SK-N-SH treated with all-trans-retinoic acid at 6 μM for 48 hours (cell line): ENCODE data around the gene HLCS.

Experiments
- ATAC-seq: fragments of 200-7000 bp; cut with Tn5 transposase; 3 replicates; pipeline ENCODE4 v1.9.1; 2020; ENCODE audit warnings: mild to moderate bottlenecking, moderate library complexity
- ARNTL ChIP-seq: fragments of 450-650 bp; formaldehyde crosslinking; IDR thresholded peaks from 2 replicates; pipeline ENCODE4 v1.5.0; 2020; ENCODE audit warnings: low read depth, mild to moderate bottlenecking, moderate library complexity, borderline replicate concordance
- ESRRG ChIP-seq: fragments of 250-450 bp; sonication (Bioruptor Pico); IDR thresholded peaks from 2 replicates; pipeline ENCODE4 v1.6.1; 2021; ENCODE audit warnings: mild to moderate bottlenecking
- GLIS3 ChIP-seq: fragments of 250-450 bp; sonication (Bioruptor Pico); IDR thresholded peaks from 2 replicates; pipeline ENCODE4 v1.5.0; 2020; ENCODE audit warnings: mild to moderate bottlenecking, moderate library complexity
- ISL1 ChIP-seq: fragments of 250-450 bp; sonication (Bioruptor Pico); IDR thresholded peaks from 2 replicates; pipeline ENCODE4 v2.1.2; 2022; ENCODE audit warnings: mild to moderate bottlenecking, moderate library complexity
- OSR1 ChIP-seq: fragments of 250-450 bp; sonication (Bioruptor Pico); IDR thresholded peaks from 2 replicates; pipeline ENCODE4 v1.8.0; 2022; ENCODE audit warnings: moderate library complexity, mild to moderate bottlenecking, inconsistent platforms
- RARB ChIP-seq: fragments of 250-450 bp; sonication (Bioruptor Pico); IDR thresholded peaks from 2 replicates; pipeline ENCODE4 v1.8.0; 2021; ENCODE audit warnings: mild to moderate bottlenecking, moderate library complexity
- TOX ChIP-seq: fragments of 250-450 bp; sonication (Bioruptor Pico); IDR thresholded peaks from 2 replicates; pipeline ENCODE4 v1.8.0; 2021; ENCODE audit warnings: mild to moderate bottlenecking, moderate library complexity, borderline replicate concordance
- ZC3H10 ChIP-seq: fragments of 250-450 bp; sonication (Bioruptor Pico); IDR thresholded peaks from 2 replicates; pipeline ENCODE4 v1.5.1; 2021; ENCODE audit warnings: mild to moderate bottlenecking, moderate library complexity
- ZFP3 ChIP-seq: fragments of 250-450 bp; sonication (Bioruptor Pico); IDR thresholded peaks from 2 replicates; pipeline ENCODE4 v1.5.0; 2020; ENCODE audit warnings: mild to moderate bottlenecking, moderate library complexity
- ZFP30 ChIP-seq: fragments of 450-650 bp; formaldehyde crosslinking; IDR thresholded peaks from 2 replicates; pipeline ENCODE4 v1.5.0; 2022; ENCODE audit warnings: mild to moderate bottlenecking, moderate library complexity
- ZNF565 ChIP-seq: fragments of 450-650 bp; formaldehyde crosslinking; conservative IDR thresholded peaks from 2 replicates; pipeline ENCODE4 v1.5.0; 2020; ENCODE audit warnings: low read depth, mild to moderate bottlenecking, moderate library complexity
- ZNF70 ChIP-seq: fragments of 450-650 bp; formaldehyde crosslinking; IDR thresholded peaks from 2 replicates; pipeline ENCODE4 v1.5.0; 2020; ENCODE audit warnings: mild to moderate bottlenecking, moderate library complexity
- ZNF8 ChIP-seq: fragments of 450-650 bp; formaldehyde crosslinking; IDR thresholded peaks from 2 replicates; pipeline ENCODE4 v1.5.0; 2020; ENCODE audit warnings: mild to moderate bottlenecking, moderate library complexity
- TF ChIP-seq, protein P1 (sequence below): fragments of 250-450 bp; sonication (Bioruptor Pico); IDR thresholded peaks from 2 replicates; pipeline ENCODE4 v1.8.0; 2021; ENCODE audit warnings: low read depth, mild to moderate bottlenecking, moderate library complexity, borderline replicate concordance
- TF ChIP-seq, protein P2 (sequence below): fragments of 250-450 bp; sonication (Bioruptor Pico); IDR thresholded peaks from 2 replicates; pipeline ENCODE4 v1.8.0; 2020; ENCODE audit warnings: mild to moderate bottlenecking, moderate library complexity, borderline replicate concordance
- TF ChIP-seq, protein P3 (sequence below): fragments of 250-450 bp; sonication (Bioruptor Pico); IDR thresholded peaks from 2 replicates; pipeline ENCODE4 v1.5.1; 2020; ENCODE audit warnings: low read depth, mild to moderate bottlenecking, moderate library complexity
- TF ChIP-seq, protein P4 (sequence below): fragments of 250-450 bp; sonication (Bioruptor Pico); IDR thresholded peaks from 2 replicates; pipeline ENCODE4 v1.5.0; 2020; ENCODE audit warnings: mild to moderate bottlenecking, moderate library complexity
- TF ChIP-seq, protein P5 (sequence below): fragments of 250-450 bp; sonication (Bioruptor Pico); IDR thresholded peaks from 2 replicates; pipeline ENCODE4 v1.5.1; 2021; ENCODE audit warnings: mild to moderate bottlenecking, moderate library complexity

HLCS gene

DNA sequence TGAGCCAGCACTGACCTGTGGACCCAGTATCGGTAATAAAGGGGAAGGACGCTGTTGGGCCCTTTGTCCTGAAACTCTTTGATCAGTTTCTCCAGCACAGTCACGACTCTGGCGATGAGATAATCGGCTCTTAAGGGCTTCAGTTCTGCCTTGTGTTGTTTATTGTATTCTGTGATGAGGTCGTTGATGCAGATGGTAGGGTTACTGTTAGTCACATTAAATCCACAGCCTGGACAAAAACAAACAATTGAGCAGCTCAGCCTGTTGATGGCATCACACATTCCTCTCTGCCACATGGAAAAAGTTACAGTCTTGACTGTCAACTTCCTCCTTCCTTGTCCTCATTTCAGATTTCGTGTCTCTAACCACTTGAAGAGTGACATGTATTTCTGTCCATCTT, 209.9 kb downstream of the HLCS start:
- ATAC-seq, result no peak
- no peak for TF ChIP-seq ZNF565 (CRISPR knock-in tag)
- no peak for TF ChIP-seq TOX
- TF ChIP-seq GLIS3, result no peak
- TF ChIP-seq ARNTL, result no peak
- TF ChIP-seq, protein P1, sequence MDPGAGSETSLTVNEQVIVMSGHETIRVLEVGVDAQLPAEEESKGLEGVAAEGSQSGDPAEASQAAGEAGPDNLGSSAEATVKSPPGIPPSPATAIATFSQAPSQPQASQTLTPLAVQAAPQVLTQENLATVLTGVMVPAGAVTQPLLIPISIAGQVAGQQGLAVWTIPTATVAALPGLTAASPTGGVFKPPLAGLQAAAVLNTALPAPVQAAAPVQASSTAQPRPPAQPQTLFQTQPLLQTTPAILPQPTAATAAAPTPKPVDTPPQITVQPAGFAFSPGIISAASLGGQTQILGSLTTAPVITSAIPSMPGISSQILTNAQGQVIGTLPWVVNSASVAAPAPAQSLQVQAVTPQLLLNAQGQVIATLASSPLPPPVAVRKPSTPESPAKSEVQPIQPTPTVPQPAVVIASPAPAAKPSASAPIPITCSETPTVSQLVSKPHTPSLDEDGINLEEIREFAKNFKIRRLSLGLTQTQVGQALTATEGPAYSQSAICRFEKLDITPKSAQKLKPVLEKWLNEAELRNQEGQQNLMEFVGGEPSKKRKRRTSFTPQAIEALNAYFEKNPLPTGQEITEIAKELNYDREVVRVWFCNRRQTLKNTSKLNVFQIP (CRISPR knock-in tag), result no peak
- TF ChIP-seq ZNF70, result no peak
- TF ChIP-seq ZC3H10, result no peak
- no peak for TF ChIP-seq ISL1 (CRISPR knock-in tag)
- TF ChIP-seq ESRRG (CRISPR knock-in tag), result no peak
- TF ChIP-seq, protein P2, sequence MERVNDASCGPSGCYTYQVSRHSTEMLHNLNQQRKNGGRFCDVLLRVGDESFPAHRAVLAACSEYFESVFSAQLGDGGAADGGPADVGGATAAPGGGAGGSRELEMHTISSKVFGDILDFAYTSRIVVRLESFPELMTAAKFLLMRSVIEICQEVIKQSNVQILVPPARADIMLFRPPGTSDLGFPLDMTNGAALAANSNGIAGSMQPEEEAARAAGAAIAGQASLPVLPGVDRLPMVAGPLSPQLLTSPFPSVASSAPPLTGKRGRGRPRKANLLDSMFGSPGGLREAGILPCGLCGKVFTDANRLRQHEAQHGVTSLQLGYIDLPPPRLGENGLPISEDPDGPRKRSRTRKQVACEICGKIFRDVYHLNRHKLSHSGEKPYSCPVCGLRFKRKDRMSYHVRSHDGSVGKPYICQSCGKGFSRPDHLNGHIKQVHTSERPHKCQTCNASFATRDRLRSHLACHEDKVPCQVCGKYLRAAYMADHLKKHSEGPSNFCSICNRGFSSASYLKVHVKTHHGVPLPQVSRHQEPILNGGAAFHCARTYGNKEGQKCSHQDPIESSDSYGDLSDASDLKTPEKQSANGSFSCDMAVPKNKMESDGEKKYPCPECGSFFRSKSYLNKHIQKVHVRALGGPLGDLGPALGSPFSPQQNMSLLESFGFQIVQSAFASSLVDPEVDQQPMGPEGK (CRISPR knock-in tag), result no peak
- TF ChIP-seq, protein P3, sequence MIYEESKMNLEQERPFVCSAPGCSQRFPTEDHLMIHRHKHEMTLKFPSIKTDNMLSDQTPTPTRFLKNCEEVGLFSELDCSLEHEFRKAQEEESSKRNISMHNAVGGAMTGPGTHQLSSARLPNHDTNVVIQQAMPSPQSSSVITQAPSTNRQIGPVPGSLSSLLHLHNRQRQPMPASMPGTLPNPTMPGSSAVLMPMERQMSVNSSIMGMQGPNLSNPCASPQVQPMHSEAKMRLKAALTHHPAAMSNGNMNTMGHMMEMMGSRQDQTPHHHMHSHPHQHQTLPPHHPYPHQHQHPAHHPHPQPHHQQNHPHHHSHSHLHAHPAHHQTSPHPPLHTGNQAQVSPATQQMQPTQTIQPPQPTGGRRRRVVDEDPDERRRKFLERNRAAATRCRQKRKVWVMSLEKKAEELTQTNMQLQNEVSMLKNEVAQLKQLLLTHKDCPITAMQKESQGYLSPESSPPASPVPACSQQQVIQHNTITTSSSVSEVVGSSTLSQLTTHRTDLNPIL (CRISPR knock-in tag), result no peak
- TF ChIP-seq OSR1, result no peak
- TF ChIP-seq RARB, result no peak
- no peak for TF ChIP-seq ZFP3 (CRISPR knock-in tag)
- no peak for TF ChIP-seq ZNF8
- TF ChIP-seq ZFP30 (CRISPR knock-in tag), result no peak

DNA sequence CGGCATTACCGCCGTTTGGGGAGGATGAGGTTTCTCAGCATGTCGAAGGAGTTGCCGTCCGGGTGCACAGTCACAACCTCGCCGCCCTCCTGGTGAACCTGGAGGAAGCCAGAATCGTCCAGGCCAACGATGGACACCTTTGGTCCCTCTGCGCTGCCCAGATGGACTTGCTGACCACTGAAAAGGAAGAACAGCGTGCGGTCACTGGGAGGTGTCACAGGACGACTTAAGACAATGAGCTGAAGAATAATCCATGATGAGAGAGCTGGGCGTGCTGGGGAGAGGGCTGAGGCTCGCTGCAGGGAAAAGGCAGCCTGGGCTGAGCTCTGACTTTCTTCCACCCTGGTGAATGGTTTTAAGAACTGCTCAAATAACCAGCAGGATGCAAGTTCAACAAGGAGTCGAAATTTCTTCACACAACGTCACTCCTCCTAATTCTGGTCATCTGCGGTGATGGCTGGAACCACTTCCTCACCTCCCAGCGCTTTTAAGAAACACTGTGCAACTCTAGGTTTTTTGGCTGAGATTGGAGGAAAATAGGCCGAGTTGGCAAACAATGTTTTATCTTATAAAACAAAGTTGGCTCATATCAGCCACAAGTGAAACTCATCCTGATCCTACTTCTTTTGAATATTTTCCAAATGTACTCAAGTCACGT, 212.1 kb downstream of the HLCS start:
- ATAC-seq, result no peak
- TF ChIP-seq TOX (no peak), ARNTL (no peak), ZFP30 (CRISPR knock-in tag) (no peak), OSR1 (no peak), ZC3H10 (no peak)

DNA sequence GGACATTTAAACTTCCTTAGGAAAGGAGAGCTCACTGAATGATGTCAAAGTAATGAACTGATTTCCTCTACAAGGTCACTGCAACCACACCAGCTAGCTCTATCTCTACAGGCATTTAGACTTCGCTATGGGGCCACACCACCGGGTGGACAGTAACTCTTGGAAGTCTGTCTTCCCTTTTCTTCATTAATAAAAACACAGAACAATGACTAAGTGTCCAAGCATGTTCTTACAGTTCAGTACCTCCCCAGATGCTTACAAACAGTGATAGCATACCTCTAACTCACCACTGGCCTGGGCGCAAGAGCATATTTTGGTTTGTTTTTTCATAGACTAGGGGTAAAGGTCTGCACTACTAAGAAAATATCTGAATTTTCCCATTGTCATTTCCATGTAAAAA, 212.9 kb downstream of the HLCS start:
- no peak for ATAC-seq

More for the DNA sequence above, 212.9 kb downstream of the HLCS start:
- TF ChIP-seq GLIS3 (no peak), ZC3H10 (no peak), ZNF565 (CRISPR knock-in tag) (no peak), ZFP3 (CRISPR knock-in tag) (no peak), RARB (no peak), ZNF8 (no peak)
- TF ChIP-seq, protein P2 (CRISPR knock-in tag), result no peak
- TF ChIP-seq, protein P4, sequence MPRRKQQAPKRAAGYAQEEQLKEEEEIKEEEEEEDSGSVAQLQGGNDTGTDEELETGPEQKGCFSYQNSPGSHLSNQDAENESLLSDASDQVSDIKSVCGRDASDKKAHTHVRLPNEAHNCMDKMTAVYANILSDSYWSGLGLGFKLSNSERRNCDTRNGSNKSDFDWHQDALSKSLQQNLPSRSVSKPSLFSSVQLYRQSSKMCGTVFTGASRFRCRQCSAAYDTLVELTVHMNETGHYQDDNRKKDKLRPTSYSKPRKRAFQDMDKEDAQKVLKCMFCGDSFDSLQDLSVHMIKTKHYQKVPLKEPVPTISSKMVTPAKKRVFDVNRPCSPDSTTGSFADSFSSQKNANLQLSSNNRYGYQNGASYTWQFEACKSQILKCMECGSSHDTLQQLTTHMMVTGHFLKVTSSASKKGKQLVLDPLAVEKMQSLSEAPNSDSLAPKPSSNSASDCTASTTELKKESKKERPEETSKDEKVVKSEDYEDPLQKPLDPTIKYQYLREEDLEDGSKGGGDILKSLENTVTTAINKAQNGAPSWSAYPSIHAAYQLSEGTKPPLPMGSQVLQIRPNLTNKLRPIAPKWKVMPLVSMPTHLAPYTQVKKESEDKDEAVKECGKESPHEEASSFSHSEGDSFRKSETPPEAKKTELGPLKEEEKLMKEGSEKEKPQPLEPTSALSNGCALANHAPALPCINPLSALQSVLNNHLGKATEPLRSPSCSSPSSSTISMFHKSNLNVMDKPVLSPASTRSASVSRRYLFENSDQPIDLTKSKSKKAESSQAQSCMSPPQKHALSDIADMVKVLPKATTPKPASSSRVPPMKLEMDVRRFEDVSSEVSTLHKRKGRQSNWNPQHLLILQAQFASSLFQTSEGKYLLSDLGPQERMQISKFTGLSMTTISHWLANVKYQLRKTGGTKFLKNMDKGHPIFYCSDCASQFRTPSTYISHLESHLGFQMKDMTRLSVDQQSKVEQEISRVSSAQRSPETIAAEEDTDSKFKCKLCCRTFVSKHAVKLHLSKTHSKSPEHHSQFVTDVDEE (CRISPR knock-in tag), result no peak
- TF ChIP-seq, protein P3 (CRISPR knock-in tag), result no peak
- TF ChIP-seq, protein P5, sequence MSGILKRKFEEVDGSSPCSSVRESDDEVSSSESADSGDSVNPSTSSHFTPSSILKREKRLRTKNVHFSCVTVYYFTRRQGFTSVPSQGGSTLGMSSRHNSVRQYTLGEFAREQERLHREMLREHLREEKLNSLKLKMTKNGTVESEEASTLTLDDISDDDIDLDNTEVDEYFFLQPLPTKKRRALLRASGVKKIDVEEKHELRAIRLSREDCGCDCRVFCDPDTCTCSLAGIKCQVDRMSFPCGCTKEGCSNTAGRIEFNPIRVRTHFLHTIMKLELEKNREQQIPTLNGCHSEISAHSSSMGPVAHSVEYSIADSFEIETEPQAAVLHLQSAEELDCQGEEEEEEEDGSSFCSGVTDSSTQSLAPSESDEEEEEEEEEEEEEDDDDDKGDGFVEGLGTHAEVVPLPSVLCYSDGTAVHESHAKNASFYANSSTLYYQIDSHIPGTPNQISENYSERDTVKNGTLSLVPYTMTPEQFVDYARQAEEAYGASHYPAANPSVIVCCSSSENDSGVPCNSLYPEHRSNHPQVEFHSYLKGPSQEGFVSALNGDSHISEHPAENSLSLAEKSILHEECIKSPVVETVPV, result no peak
- TF ChIP-seq, protein P1 (CRISPR knock-in tag), result no peak
